NAMALWA (cell line): Measurements from ENCODE around the gene PPP1R18.
A peak's percentile ranks its signal among the peaks of the same experiment; 100 is the strongest.
"Not testable (repeated sequence)": the region's sequence is repeated elsewhere in the genome, so short reads cannot be mapped to it uniquely, and the experiment has no call there.

Experiments used
- DNase-seq: peaks from one replicate; pipeline ENCODE4 v3.0.0-alpha.2; 2015; ENCODE audit warnings: low spot score

Gene PPP1R18

GRCh38 chr6:30666300-30666699 lies 20.1 kb downstream of the PPP1R18 start:
- DNase-seq: not testable (repeated sequence)

GRCh38 chr6:30664994-30665767 lies 21.3 kb downstream of the PPP1R18 start:
- DNase-seq: no peak

- DNase-seq: not testable (repeated sequence)
Observed at GRCh38 chr6:30657922-30658321, 28.5 kb downstream of the PPP1R18 start.

GRCh38 chr6:30657454-30657853 lies 29.0 kb downstream of the PPP1R18 start:
- no peak for DNase-seq

GRCh38 chr6:30656513-30656912 lies 29.9 kb downstream of the PPP1R18 start:
- no peak for DNase-seq

- no peak for DNase-seq
Observed at GRCh38 chr6:30655743-30656094, 30.7 kb downstream of the PPP1R18 start.

GRCh38 chr6:30654798-30655742 lies 31.4 kb downstream of the PPP1R18 start:
- no peak for DNase-seq

- no peak for DNase-seq
Observed at GRCh38 chr6:30651143-30651542, 35.3 kb downstream of the PPP1R18 start.

- DNase-seq: peak; percentile 80
Observed at GRCh38 chr6:30647242-30648116, 39.0 kb downstream of the PPP1R18 start.

- peak; percentile 95 for DNase-seq
Observed at GRCh38 chr6:30646450-30647241, 39.8 kb downstream of the PPP1R18 start, which contains the start of gene C6orf136. TSS of gene C6orf136 (plus strand) at chr6:30647133. CDS start at chr6:30647232, 99 bp downstream.

- DNase-seq: no peak
Observed at GRCh38 chr6:30645989-30646388, 40.5 kb downstream of the PPP1R18 start.

- no peak for DNase-seq
Observed at GRCh38 chr6:30644769-30645168, 41.7 kb downstream of the PPP1R18 start.

GRCh38 chr6:30643656-30644055 lies 42.8 kb downstream of the PPP1R18 start:
- no peak for DNase-seq

GRCh38 chr6:30641048-30641447 lies 45.4 kb downstream of the PPP1R18 start:
- DNase-seq: no peak

- DNase-seq: no peak
Observed at GRCh38 chr6:30640481-30640880, 46.0 kb downstream of the PPP1R18 start.

GRCh38 chr6:30635834-30636233 lies 50.6 kb downstream of the PPP1R18 start:
- no peak for DNase-seq

GRCh38 chr6:30626484-30627366 lies 59.7 kb downstream of the PPP1R18 start, which contains the start of gene ATAT1:
TSS of gene ATAT1 (plus strand) at chr6:30626874.
- DNase-seq: peak; percentile 91
